Measurements from ENCODE around the gene ACER3.
"Not testable (repeated sequence)": the region's sequence is repeated elsewhere in the genome, so short reads cannot be mapped to it uniquely, and the experiment has no call there.

ACER3 gene

DNA sequence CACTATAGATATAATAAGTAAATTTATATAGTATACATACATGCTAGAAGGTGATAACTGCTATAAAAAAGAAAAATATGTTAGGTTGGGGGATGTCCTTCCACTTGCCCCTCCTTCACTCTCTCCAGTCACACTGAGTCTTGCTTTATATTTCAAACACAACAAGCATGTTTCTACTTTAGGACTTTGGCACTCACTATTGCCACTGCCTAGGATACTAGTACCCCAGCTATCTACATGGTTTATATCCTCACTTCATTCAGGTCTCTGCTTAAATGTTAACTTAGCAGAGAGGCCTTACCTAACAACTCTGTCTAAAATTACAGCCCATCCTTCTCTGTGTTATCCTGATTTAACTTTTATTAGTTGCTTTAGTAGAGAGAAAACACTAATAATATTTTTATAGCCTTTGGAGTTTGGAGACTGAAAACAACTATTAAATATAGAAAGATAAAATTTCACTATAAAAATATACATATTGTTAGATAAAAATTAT lies 134.4 kb downstream of the ACER3 start:
- DNase-seq (ENCODE audit: low read depth), result no peak

DNA sequence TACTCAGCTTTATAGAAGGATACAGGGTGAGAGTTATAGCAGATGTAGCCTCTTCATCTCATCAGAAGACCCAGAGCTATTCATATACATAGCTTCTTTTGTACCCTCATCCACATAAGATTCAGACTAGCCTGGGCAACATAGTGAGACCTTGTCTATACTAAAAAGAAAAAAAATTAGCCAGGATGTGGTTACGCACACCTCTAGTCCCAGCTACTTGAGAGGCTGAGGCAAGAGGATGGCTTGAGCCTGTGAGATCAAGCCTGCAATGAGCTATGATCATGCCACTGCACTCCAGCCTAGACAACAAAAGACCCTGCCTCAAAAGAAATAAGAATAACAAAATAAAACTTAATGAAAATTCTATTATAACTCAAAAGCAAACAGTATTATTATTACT lies 136.8 kb downstream of the ACER3 start:
- DNase-seq (ENCODE audit: low read depth), result no peak

DNA sequence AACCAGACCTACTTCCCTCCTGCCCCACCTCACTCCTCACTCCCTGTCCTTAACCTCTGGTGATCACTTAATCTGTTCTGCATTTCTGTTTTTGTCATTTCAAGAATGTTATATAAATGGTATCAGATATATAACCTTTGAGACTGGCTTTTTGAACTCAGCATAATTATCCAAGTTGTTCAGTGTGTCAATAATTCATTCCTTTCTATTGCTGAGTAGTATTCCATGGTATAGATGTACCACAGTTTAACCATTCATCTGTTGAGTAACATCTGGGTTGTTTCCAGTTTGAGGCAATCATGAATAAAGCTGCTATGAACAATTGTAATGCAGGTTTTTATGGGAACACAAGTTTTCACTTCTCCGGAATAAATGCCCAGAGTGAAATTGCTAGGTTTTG lies 138.9 kb downstream of the ACER3 start:
- no peak for DNase-seq (ENCODE audit: low read depth)

DNA sequence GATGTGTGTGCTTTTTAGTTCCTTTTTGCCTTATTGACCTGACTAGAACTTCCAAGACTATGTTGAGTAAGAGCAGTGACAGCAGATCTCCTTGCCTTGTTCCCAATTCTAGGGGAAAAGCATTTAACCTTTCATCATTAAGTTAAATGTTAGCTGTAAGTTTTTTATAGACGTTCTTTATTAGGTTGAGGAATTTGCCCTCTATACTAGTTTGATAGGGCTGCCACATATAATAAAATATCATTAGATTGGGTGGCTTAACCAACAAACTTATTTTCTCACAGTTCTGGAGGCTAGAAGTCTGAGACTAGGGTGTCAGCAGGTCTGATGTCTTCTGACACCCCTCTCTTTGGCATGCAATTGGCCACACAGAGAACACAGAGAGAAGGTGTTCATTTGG lies 140.9 kb downstream of the ACER3 start:
- no peak for DNase-seq (ENCODE audit: low read depth)

DNA sequence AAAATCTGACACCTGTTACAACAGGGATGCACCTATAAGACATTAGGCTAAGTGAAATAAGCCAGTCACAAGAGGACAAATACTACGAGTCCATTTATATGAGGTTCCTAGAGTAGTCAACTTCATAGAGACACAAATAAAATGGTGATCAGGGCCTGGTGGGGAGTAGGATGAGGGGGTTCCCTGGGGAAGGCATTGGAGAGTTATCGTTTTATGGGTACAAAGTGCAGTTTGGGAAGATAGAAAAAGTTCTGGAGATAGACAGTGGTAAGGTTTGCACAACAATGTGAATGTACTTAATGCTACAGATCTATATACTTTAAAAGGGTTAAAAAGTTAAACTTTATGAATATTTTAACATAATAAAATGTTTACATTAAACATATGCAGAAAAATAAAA lies 142.1 kb downstream of the ACER3 start:
- DNase-seq (ENCODE audit: low read depth), result no peak

DNA sequence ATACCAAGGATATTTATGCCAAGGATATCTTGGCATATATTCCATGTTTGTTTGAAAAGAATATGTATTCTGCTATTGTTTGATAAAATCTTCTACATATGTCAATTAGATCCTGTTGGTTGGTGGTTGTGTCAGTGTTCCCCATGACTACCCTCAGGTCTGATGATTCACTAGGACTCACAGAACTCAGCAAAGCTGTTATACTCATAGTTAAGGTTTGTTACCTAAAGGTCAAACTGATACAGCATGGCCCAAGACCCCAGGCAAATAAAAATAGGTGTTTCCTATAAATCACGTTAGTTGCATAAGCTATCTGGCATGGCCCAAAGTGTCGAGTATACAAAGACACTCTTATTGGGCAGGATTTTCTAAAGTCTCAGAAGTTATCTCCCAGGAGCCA lies 143.2 kb downstream of the ACER3 start:
- DNase-seq (ENCODE audit: low read depth), result no peak

DNA sequence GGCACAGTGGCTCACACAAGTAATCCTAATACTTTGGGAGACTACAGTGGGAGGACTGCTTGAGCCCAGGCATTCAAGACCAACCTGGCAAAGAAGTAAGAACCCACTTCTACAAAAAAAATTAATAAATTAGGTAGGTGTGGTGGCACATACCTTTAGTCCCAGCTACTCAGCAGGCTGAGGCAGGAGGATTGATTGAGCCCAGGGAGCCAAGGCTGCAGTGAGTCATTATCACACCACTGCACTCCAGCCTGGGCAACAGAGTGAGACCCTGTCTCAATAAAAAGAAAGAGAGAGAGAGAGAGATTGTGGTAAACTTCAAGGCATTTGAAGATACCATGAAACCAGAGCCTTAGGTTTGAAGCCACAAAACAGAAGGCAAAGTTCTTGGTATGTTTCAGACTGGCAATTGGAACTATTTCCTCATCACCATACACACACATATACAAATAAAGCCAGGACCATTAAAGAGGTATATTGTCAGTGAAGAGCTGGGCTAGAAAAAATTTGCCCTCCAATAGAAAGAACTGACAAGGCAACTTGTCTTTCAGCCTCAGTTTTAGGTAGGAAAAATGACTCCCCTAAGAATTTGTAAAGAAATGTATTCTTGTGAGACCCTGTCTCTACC lies 148.9 kb downstream of the ACER3 start:
- DNase-seq (ENCODE audit: low read depth), result no peak

DNA sequence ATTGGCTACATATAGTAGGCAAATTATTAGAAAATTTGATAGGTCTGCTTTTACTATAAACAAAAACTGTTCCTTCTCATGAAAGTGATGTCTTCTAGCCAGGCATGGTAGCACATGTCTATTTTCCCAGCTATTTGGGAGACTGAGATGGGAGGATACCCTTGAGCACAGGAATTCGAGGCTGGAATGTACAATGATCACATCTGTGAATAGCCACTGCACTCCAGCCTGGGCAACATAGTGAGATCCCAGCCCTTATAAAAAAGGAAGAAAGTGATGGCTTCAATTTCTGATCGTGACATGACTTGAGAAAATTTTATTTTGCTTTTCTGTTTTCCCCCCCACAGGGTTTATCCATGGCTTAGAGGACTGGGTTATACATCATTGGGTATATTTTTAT lies 154.0 kb downstream of the ACER3 start:
- no peak for DNase-seq (ENCODE audit: low read depth)

DNA sequence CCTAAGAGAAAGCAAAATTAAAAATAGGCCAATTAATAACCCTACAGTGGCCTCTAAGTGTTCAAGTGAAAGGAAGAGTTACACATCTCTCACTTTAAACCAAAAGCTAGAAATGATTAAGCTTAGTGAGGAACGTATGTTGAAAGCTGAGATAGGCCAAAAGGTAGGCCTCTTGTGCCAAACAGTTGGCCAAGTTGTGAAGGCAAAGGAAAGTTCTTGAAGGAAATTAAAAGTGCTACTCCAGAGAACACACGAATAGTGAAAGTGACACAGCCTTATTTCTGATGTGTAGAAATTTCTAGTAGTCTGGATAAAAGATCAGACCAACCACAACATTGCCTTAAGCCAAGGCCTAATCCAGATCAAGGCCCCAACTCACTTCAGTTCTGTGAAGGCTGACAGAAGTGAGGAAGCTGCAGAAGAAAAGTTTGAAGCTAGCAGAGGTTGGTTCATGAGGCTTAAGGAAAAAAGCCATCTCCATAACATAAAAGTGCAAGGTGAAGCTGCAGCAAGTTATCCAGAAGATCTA lies 157.7 kb downstream of the ACER3 start:
- DNase-seq (ENCODE audit: low read depth), result not testable (repeated sequence)

DNA sequence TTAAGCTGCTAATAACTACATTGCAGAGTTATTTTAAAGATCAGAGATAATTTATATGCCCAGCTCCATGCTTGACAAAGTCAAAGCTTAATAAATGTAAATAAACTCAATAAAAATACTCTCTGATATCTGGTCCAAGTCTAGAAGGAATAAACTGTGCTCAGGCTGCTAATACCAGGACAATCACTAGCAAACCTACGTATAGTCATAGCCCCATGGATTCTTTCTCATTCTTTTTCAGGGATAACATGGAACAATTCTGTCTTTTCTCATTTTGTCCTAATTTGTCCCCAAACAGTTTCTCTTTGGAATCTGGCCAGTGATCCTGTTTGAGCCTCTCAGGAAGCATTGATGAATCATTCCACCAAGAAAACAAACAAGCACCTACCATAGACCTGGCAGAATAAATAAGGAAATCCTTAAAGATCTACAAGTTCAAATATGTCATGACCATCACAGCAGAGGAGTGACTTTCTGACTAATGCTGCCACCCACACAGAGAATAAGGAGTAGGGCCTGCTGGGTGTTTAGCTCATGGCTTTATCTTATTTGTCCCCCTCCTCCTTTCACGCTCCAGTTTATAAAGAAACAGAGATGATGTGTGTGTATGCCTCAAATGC lies 159.4 kb downstream of the ACER3 start:
- DNase-seq (ENCODE audit: low read depth), result no peak

DNA sequence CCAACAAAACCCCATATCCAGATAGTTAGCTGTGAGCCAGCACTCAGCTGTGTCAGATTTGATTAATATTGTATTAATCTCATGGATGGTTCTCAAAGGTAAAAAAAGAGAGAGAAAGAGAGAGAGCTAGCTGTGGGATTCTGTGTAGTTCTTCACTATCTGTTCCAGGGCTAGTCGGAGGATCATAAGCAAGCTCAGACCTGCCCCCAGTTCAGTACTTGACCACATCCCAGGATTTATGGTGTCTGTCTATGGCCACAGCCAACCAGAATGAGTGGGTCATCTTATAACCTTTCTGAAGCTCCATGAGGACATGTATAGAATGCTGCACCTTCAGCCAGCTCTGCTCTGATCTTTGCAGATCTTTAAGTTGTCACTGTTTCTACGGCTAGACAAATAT lies 160.0 kb downstream of the ACER3 start:
- DNase-seq (ENCODE audit: low read depth), result no peak

DNA sequence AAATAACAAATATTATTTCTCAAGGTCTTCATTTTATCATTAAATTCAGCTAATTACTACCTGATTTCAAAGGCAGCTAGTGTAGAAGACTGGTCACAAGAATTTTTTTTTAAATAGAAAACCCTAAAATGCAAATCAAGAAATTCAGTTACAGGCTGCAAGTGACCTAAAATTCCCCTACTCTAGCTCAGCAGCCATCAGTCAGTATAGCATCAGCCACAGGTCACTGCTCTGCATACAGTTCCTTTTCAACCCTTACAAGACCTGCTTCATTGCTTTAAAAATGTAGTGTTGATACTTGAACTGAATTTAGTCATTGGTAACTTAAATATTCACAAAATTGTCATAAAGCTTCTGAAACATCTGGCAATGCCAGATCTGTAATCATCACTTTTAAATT lies 164.0 kb downstream of the ACER3 start:
- DNase-seq (ENCODE audit: low read depth), result no peak

DNA sequence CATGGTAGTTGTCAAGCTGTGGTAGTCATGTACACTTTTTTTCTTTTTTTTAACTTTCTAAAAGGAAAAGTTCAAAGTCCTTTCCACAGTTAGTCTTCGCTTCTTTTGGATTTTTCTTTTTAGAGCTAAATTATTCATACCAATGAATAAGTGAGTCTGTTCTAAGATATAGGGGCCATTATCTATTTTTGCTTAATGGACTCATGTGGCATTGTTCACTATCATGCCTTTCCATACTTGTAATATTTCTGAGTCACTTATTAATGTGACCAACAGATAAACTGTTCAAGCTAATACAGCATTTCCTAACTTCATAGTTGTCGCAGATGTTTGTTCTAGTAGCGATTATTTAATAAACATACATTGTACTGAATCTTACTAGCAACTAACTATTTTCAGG lies 165.5 kb downstream of the ACER3 start:
- DNase-seq (ENCODE audit: low read depth), result no peak

DNA sequence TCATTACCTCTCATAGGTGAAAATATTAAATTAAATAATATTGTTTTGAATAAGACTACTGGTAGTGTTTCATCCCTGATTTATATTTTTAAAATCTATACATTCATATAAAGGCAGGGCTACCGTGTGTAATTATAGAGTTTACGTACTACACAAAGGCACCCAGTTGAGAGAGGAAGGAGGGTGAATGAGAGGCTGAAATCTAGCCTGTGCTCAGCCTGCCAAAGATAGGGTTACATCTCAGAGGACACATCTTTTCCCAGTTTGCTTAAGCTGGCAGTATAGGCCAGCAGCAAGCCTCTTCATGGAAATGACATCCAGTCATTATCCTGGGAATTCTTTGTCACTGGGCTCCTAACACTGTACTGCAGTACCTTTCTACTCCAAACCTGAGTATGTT lies 166.0 kb downstream of the ACER3 start:
- DNase-seq (ENCODE audit: low read depth), result no peak

DNA sequence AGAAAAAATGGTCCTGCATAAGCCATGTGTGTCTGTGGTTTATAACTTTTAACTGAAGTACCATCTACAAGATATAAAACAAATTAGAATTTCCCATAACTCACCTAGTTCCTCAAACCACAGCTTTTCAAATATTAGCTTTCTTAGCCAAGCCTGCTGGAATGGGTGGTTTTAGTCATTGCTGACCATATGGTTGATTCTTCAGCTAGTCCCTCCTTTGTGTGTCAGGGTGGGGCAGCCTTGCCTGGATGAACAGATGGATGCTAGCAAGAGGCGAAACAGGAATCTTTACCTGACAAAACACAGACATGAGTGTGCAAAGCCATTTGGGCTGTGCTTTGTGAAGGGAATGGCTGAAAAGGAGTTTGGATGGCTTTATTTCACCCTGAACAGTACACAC lies 166.6 kb downstream of the ACER3 start:
- DNase-seq (ENCODE audit: low read depth), result no peak

DNA sequence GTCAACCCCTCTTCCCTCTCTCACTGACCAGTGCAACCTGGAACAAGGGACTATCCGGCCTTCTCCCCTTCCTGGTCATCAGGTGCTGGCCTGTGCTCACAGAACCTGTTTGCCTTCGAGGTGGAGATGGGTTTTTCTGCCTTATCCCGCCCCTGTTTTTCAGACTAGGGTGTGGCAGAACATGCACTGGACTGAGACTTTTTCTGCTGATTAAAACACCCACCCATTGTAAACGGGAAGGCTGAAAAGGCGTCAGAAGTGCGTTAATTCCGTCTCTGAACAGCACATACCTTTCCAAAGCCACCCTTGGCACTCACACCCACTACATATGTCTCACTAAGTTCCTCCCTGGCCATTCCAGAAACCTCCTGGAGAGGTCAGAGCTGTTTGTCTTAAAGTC lies 169.1 kb downstream of the ACER3 start:
- no peak for DNase-seq (ENCODE audit: low read depth)

DNA sequence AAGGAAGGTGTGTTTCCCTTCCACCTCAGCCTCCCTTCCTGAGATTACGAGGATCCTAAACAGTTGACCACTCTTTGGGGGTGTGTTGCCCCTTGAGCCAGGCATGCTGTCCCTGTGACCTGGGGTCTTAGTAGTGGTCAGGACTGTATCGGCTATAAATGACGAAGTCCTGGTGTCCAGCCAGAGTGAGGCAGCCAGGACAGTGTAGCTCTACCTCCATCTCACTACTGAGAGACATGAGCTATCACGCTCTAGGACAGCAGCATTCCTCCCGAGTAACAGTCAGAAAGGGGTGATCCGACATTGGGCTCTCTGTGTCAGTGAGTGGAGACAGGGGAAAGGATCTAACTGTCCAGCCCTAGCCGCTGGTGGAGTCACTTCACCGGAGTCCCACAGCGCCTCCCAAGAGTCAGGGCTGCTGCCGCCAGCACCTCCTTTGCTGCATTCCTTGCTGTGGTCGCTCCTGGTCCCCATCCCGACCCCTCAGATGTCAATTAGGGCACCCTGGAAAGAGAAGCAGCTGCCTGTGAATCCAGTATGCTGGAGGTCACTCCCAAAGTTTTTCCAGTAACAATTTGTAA lies 170.2 kb downstream of the ACER3 start:
- no peak for DNase-seq (ENCODE audit: low read depth)

DNA sequence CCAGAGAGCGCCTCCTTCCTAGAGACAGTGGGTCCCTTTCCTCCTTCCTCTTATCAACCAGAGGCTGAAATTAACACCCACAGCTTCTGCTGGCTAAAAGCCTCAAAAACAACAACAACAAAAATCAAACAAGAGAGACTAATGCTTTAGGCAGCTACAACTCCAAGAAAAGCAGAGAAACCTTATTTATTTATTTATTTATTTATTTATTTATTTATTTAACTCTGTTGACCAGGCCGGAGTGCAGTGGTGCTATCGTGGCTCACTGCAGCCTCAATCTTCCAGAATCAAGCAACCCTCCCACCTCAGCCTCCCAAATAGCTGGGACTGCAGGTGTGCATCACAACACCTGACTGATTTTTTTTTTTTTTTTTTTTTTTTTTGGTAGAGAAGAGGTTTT lies 170.9 kb downstream of the ACER3 start:
- DNase-seq (ENCODE audit: low read depth), result no peak

DNA sequence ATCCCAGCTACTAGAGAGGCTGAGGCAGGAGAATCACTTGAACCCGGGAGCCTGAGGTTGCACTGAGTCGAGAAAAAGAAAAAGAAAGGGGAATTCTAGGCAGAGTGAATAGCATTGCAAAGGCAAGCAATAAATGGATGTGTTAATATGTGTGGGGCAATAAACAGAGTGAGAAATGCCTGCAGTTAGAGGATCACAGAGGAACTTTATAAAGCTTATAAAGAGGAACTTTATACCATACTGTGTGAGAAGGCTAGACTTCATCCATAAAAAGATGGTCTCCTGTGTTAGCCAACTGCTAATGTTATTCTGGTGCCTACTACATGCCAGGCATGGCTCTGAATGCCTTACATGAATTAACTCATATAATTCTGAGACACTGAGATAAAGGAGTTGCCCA lies 174.3 kb downstream of the ACER3 start:
- DNase-seq (ENCODE audit: low read depth), result no peak

DNA sequence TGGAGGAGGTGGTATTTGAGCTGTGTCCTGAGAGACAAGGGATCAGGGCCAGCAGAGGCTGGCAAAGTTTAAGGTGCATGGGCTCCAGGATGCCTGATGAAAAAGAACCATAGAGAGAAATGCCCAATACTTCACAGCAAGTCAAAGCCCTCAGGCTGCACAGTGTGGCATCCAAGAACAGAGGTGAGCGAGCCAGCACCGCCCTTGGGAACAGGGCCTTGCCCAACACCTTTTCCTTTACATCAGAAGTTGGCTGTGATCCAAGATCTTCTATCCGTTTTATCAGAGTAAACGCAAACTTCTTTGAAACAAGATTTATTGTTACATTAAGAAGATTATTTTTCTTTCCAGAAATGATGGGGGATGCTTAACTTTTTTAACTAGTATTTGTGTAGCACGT lies 174.9 kb downstream of the ACER3 start:
- DNase-seq (ENCODE audit: low read depth), result no peak

DNA sequence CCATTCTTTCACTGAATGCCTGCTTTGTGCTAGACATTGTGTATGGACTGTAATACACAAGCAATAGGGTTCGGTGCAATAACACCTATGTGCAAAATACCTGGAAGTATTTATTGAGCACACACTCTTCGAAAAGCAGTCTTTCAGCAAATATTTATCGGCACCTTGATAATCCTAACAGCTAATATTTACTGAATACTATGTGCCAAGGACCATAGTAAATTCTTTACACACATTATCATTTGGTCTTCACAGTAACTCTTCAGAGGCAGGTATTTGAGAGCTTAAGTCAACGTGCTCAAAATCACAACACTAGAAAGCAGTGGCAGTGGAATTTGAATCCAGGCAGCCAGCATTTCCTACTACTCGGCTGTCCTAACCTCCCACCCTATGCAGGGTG lies 175.7 kb downstream of the ACER3 start:
- no peak for DNase-seq (ENCODE audit: low read depth)

DNA sequence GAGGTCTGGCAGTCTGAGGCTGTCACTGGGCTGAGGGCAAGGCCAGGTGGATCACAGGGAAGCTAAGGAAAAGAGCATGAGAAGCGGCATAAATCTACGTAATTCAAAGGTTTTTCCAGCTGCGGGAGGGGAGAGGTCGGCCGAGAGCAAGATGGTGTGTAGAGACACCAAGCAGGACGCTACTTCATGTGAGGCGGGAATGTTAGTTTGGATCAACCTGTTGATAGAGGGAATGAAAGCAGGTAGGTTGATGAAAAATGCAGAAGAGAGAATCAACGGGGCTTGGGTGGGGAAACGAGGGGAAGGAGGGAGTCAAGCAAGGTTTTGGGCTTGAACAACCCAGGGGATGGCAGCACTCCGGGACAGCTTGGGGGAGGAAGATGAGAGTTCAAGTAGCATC lies 176.3 kb downstream of the ACER3 start:
- DNase-seq (ENCODE audit: low read depth), result no peak

DNA sequence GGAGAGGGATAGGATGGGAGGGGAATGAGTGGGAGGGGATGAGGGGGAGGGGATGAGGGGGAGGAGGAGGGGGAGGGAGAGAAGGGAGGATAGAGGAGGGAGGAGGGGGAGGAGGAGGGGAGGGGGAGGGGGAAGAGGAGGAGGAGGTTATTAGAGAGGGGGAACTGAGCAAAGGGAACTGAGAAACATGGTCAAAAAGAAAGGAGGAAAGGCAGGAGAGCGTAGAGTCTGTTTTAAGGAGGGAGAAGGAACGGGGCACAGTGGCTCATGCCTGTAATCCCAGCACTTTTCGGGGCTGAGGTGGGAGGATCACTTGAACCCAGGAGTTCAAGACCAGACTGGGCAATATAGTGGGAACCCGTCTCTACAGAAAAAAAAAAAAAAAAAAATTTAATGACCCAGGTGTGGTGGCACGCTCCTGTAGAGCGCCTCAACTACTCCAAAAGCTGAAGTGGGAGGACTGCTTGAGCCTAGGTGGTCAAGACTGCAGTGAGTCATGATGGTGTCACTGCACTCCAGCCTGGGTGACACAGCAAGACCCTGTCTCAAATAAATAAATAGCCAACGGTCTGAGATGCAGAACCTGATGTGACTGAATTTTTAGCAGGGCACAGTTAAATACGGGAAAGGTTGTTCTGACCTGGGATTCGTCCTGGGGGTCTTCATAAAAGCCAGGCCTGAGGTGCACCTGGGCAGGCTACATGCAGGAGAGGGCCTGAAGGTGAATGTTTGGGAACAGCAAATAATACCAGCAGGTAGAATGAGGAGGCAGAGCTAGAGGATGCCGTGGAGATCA lies 177.5 kb downstream of the ACER3 start:
- DNase-seq (ENCODE audit: low read depth), result no peak

Data from activated T-cell treated with anti-CD3 and anti-CD28 coated beads for 1 hour (primary cell).